ENCODE results near the gene MSH2. TPM values are rescaled to one million over a fixed set of nuclear protein-coding genes. Genes with fewer than 3 reads are reported as not detected.
"Not testable (repeated sequence)": the region's sequence is repeated elsewhere in the genome, so short reads cannot be mapped to it uniquely, and the experiment has no call there.

Gene MSH2
- total RNA-seq, 6 donors from 2014 or later = 6.1 to 16.3 (median 10.2) TPM

GRCh38 chr2:47420214-47420613 lies 17.3 kb downstream of the MSH2 start:
- H3K36me3 ChIP-seq = peaks cover 0 to 47% (median 8%) of the 10 kb centered on the region in 4 donors
- TF ChIP-seq POLR2AphosphoS5 (IDR thresholded peaks at IDR 0.05) = no peak
- no peak for TF ChIP-seq EP300 (IDR thresholded peaks at IDR 0.05)
- no peak overlapping the region for H3K4me3 ChIP-seq
- H3K9me3 ChIP-seq = no peaks in the 10 kb centered on the region
- H3K27ac ChIP-seq = no peak overlapping the region
- DNase-seq (no peak), ATAC-seq (ENCODE audit: low FRiP score in 2 of 2) (no peak)
- 90 to 93% methylated on average over 2 of the region's 2 CpGs for WGBS, 2 donors
- no peaks in the 10 kb centered on the region for H3K27me3 ChIP-seq
- H3K4me1 ChIP-seq = no peaks in the 10 kb centered on the region

DNA sequence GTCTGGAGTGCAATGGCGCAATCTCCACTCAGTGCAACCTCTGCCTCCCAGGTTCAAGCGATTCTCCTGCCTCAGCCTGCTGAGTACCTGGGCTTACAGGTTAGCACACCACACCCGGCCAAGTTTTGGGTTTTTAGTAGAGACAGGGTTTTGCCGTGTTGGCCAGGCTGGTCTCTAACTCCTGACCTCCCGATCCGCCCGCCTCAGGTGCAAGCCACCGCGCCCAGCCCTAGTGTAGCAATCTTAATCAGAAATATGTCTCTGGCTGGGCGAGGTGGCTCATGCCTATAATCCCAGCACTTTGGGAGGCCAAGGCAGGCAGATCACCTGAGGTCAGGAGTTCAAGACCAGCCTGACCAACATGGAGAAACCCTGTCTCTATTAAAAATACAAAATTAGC lies 17.7 kb downstream of the MSH2 start:
- not testable (repeated sequence) for H3K4me3 ChIP-seq; ATAC-seq (ENCODE audit: low FRiP score in 2 of 2); H3K9me3 ChIP-seq; H3K4me1 ChIP-seq; H3K27ac ChIP-seq; H3K27me3 ChIP-seq; DNase-seq
- 74 to 92% methylated on average over 4 to 10 of the region's 10 CpGs for WGBS, 2 donors
- peaks cover 0 to 42% (median 8%) of the 10 kb centered on the region in 4 donors for H3K36me3 ChIP-seq

DNA sequence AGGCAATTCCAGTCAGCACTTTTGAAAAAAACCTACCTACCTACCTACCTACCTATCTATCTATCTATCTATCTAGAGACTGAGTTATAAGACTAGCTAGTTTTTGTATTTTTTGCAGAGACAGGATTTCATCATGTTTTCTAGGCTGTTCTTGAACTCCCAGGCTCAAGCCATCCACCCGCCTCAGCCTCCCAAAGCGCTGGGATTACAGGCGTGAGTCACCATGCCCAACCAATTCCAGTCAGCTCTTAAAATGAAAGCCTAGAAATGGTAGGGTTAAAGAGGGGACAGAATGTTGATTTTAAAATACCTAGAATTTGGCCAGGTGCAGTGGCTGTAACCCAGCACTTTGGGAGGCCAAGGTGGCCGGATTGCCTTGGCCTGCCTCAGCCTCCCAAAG lies 19.1 kb downstream of the MSH2 start:
- Histone ChIP-seq H3K4me1 (no peaks in the 10 kb centered on the region), H3K27ac (no peak overlapping the region), H3K27me3 (no peaks in the 10 kb centered on the region), H3K36me3 (peaks cover 0 to 29% (median 6%) of the 10 kb centered on the region in 4 donors), H3K4me3 (no peak overlapping the region), H3K9me3 (no peaks in the 10 kb centered on the region)
- ATAC-seq (ENCODE audit: low FRiP score in 2 of 2) (no peak), DNase-seq (no peak)
- 93 to 97% methylated on average over 4 of the region's 4 CpGs for WGBS, 2 donors
- no peak for TF ChIP-seq POLR2AphosphoS5 (IDR thresholded peaks at IDR 0.05)
- no peak for TF ChIP-seq POLR2A (IDR thresholded peaks at IDR 0.05)
- no peak for TF ChIP-seq EP300 (IDR thresholded peaks at IDR 0.05)
- TF ChIP-seq CTCF (IDR thresholded peaks at IDR 0.05) = no peak

- Histone ChIP-seq H3K27me3 (no peaks in the 10 kb centered on the region), H3K27ac (no peak overlapping the region), H3K36me3 (peaks cover 0 to 23% (median 5%) of the 10 kb centered on the region in 4 donors), H3K4me1 (no peaks in the 10 kb centered on the region), H3K9me3 (no peaks in the 10 kb centered on the region), H3K4me3 (no peak overlapping the region)
- no peak for ATAC-seq (ENCODE audit: low FRiP score in 2 of 2)
- DNase-seq = no peak
- TF ChIP-seq CTCF (IDR thresholded peaks at IDR 0.05) = no peak
- TF ChIP-seq POLR2A (IDR thresholded peaks at IDR 0.05) = no peak
- no peak for TF ChIP-seq POLR2AphosphoS5 (IDR thresholded peaks at IDR 0.05)
- no peak for TF ChIP-seq EP300 (IDR thresholded peaks at IDR 0.05)
- 84 to 93% methylated on average over 2 of the region's 2 CpGs for WGBS, 2 donors
Observed at GRCh38 chr2:47422560-47422959, 19.6 kb downstream of the MSH2 start.

- Histone ChIP-seq H3K9me3 (no peaks in the 10 kb centered on the region), H3K27me3 (no peaks in the 10 kb centered on the region), H3K4me3 (no peak overlapping the region), H3K4me1 (no peaks in the 10 kb centered on the region), H3K27ac (no peak overlapping the region), H3K36me3 (peaks cover 4 to 40% (median 13%) of the 10 kb centered on the region in 4 donors)
- DNase-seq = no peak
- 86 to 90% methylated on average over 4 of the region's 4 CpGs for WGBS, 2 donors
- TF ChIP-seq CTCF (IDR thresholded peaks at IDR 0.05) (no peak), POLR2AphosphoS5 (IDR thresholded peaks at IDR 0.05) (no peak), EP300 (IDR thresholded peaks at IDR 0.05) (no peak), POLR2A (IDR thresholded peaks at IDR 0.05) (no peak)
- no peak for ATAC-seq (ENCODE audit: low FRiP score in 2 of 2)
Observed at GRCh38 chr2:47426786-47427185, 23.8 kb downstream of the MSH2 start.

GRCh38 chr2:47429795-47430194 lies 26.8 kb downstream of the MSH2 start:
- Histone ChIP-seq H3K27ac (no peak overlapping the region), H3K4me3 (no peak overlapping the region), H3K27me3 (no peaks in the 10 kb centered on the region), H3K9me3 (no peaks in the 10 kb centered on the region), H3K36me3 (peaks cover 4 to 24% (median 10%) of the 10 kb centered on the region in 4 donors), H3K4me1 (no peaks in the 10 kb centered on the region)
- WGBS, 2 donors = 94 to 96% methylated on average over 6 of the region's 6 CpGs
- no peak for ATAC-seq (ENCODE audit: low FRiP score in 2 of 2)
- no peak for DNase-seq
- no peak for TF ChIP-seq CTCF (IDR thresholded peaks at IDR 0.05)
- no peak for TF ChIP-seq POLR2A (IDR thresholded peaks at IDR 0.05)
- no peak for TF ChIP-seq EP300 (IDR thresholded peaks at IDR 0.05)
- no peak for TF ChIP-seq POLR2AphosphoS5 (IDR thresholded peaks at IDR 0.05)

DNA sequence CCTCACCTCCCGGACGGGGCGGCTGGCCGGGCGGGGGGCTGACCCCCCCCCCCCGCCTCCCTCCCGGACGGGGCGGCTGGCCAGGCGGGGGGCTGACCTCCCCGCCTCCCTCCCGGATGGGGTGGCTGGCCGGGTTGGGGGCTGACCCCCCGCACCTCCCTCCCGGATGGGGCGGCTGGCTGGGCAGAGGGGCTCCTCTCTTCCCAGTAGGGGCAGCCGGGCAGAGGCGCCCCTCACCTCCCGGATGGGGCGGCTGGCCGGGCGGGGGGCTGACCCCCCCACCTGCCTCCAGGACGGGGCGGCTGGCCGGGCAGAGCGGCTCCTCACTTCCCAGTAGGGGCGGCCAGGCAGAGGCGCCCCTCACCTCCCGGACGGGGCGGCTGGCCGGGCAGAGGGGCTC lies 30.1 kb downstream of the MSH2 start:
- DNase-seq = peak in 1 of 2 donors; percentile 53
- H3K4me1 ChIP-seq = not testable (repeated sequence)

GRCh38 chr2:47433445-47433844 lies 30.5 kb downstream of the MSH2 start:
- peak in 1 of 2 donors; percentile 70 for DNase-seq
- not testable (repeated sequence) for H3K4me3 ChIP-seq; H3K27ac ChIP-seq; H3K4me1 ChIP-seq; H3K9me3 ChIP-seq; ATAC-seq (ENCODE audit: low FRiP score in 2 of 2); H3K27me3 ChIP-seq
- no CpG with 5 or more reads among the region's 31 CpGs for WGBS, 2 donors
- peaks cover 4 to 24% (median 10%) of the 10 kb centered on the region in 4 donors for H3K36me3 ChIP-seq

More for the DNA sequence above, 30.1 kb downstream of the MSH2 start:
- not testable (repeated sequence) for H3K9me3 ChIP-seq; H3K4me3 ChIP-seq; H3K27me3 ChIP-seq; H3K27ac ChIP-seq; ATAC-seq (ENCODE audit: low FRiP score in 2 of 2)
- H3K36me3 ChIP-seq = peaks cover 4 to 24% (median 10%) of the 10 kb centered on the region in 4 donors
- WGBS, 2 donors = no CpG with 5 or more reads among the region's 32 CpGs

All from upper lobe of left lung (tissue), 6 donors.